ENCODE data around the gene OR56A1.

OR56A1 gene

DNA sequence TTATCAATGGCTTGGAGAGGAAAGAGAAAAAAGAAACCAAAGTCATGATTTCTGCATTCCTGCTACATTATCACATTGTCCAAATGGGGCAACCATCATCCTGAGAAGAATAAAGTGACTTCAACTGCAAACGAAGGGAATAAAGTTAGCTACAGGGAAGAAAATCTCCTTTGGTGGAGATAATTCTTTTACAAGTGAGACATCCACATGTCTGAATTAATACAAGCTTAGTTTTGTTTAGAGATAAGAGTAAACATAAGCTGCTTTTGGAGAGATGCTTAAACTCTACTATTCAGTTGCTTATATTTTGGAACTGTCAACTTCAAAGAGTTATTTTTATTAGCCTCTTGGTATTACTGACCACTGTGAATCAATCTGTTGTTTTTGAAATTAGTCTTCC lies 43.7 kb downstream of the OR56A1 start, which contains the start of gene OR52L1:
Gene OR52L1, minus strand, starts transcription at position 101 of the 400 bp plus-strand sequence. Its CDS starts 55 bp downstream, at position 46.
- no peak for FAIRE-seq

DNA sequence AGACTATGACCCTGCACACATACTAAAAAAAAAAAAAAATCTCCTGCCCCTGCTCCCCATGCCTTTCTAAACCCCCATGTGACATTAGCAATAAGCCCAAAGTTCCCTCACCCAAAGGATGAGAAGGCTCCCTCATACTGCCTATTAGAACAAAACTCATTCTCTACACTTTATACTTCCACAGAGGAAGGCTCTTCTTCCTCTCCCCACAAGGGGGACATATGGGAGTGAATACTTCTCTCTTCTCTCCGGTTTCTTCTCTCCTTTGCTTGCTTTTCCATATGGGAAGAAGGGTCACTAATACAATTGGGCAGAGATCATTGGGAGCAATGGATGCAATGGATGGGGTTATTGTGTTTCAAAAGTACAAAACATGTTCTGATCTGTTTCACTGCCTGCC lies 47.1 kb downstream of the OR56A1 start:
- FAIRE-seq: no peak

GRCh38 chr11:5973530-5973929 lies 57.0 kb downstream of the OR56A1 start:
- FAIRE-seq: no peak

All from endometrium (tissue), 2 donors.